Measurements from ENCODE around the gene ZC3H4.
"Not testable (repeated sequence)": the region's sequence is repeated elsewhere in the genome, so short reads cannot be mapped to it uniquely, and the experiment has no call there.

Gene ZC3H4

DNA sequence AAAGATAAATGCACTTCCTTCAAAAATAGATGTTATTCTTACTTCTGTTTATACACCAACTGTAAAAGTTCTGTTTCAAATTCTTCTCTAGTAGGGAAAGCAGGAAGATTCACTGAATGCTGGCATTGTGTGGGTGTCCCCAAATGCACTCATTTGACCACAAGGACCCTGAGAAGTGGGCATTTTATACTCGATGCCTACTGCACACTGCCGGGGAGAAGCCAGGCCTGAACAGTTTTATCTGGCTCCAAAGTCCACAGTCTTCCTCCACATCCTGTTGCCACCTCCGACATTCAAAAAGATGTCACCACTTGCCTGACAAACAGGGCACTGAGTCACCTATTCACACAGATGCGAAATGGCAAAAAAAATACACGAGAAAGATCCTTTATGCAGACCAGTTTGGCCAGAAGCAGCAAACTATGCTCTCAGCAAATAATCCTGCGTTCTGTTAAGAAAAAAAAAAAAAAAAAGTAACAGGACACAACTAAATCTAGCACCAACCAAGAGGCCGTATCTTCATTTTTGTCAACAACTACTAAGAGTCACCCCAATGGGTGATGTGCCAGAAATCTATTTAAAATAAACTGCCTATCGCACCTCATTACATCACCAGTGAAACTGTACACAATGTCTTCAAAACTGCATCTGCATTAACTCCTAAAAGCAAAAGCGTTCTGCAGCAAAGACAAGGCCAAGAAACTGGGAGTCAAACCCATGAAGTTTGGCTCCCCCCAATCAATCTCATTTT, 6.2 kb downstream of the ZC3H4 start:
- FAIRE-seq, result no peak

GRCh38 chr19:47106821-47107201, 6.8 kb downstream of the ZC3H4 start:
- no peak for FAIRE-seq

DNA sequence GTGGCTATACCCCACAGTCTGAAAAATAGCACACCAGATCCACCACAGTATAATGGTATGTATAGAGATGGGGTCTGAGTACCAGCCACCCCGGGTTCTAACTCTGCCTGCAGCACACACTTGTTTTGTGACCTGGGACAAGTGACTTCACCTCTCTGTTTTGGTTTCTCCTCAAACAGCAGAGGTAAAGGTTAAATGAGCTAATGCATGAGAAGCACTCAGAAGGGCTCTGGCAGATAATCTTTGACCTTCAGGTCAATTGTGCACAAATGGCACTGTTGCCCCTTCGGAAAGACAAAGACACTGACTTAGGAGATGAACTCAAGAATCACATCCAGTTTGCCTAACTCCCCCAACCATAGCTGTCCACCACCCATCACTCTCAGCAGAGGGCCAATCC, 7.7 kb downstream of the ZC3H4 start:
- FAIRE-seq, result no peak

DNA sequence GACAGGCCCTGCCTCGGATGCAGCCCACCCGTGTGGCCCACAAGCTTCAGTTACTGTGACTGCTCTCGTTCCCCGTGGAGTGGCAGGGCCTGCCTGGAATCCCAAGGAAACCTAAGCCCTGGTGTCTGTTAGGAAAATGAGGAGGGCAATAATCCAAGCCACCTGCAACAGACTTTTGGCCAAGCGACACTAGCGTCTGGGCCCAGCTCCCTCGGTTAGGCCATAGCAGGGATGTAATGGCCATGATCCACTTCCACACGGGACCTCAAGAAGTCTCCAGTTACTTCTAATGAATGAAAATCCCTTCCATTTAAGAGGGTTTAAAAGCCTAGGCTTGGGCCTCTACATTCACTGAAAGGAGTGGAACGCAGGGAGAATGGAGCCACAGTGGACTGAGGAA, 8.9 kb downstream of the ZC3H4 start:
- no peak for FAIRE-seq

DNA sequence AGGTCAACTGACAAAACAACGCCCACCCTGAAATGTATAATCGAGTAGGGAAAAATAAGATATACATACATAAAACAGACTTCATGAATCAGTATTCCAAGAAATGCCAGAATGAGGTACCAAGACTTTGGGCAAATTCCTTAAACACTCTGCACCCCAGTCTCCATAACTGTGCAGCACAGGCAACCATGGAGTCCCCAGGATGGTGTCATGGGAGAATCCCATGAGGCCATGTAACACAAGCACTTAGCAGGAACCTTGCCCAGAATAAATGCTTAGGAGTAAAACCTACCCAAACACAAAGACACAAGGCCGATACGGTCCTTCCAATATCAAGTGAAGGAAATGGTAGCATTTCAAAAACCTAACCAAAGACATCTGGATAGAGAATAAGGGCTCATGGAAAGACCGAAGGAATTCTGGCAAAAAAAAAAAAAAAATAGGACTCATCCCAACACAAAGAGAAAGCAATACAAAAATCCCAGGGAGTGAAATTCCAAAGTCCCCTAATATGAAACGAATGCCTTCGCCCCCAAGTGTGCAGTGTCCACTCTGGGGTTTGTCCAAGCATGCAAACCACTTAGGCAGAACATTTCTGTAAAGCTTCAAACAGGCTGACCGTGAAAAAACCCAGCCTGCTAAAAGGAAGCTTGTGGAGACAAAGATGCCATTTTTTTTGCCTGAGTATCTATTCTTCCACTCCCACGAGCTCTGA, 11.1 kb downstream of the ZC3H4 start:
- no peak for FAIRE-seq

DNA sequence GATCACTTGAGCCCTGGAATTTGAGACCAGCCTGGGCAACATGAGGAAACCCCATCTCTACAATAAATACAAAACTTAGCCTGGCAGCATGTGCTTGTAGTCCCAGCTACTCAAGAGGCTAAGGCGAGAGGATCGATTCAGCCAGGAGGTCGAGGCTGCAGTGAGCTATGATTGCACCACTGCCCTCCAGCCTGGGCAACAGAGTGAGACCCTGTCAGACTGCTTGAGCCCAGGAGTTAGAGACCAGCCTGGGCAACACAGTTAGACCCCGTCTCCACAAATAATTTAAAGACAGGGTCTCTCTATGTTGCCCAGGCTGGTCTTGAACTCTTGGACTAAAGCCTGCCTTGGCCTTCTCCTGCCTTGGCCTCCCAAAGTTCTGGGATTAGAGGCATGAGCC, 12.5 kb downstream of the ZC3H4 start:
- not testable (repeated sequence) for FAIRE-seq

DNA sequence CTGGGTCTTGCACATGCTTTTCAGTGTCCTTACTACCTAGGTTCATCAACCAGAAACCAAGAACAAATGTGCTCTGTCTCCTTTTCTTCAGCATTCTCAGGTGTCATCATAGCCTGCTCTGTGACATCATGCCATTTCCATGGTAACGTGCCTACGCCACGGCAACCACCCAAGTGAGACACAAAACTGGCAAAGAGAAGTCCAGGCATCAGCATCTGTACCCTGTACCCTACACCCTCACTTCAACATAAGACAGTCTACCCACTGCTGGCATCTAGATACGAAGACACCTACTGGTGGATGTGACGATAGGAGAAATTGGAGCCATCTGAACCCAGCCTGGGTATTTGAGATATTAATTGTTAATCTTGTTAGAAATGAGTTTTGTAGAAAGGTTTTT, 13.3 kb downstream of the ZC3H4 start:
- no peak for FAIRE-seq

DNA sequence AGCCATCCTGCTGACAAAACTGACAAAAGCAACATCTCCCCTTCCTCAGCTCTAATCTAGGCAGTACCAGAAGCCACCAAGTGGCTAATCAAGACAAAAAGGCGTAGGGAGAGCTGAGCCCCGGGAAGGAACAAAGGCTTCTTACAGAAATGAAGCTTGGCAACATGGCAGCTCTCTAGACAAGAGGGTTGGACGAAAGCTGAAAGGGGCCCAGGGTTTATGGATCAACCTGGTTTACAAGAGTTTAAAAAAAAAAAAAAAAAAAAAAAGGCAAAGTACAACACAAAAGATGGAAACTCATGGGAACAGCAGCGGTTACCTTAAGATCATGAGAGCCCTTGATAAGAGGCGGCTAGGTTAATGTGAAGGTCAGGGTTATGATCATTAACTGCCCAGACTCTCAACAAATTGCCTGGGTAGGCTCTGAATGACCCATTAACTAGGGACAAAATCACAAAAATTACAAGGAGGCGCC, 14.0 kb downstream of the ZC3H4 start:
- FAIRE-seq, result no peak

- no peak for FAIRE-seq
These were observed 15.0 kb downstream of the ZC3H4 start for GRCh38 chr19:47098608-47099007.

DNA sequence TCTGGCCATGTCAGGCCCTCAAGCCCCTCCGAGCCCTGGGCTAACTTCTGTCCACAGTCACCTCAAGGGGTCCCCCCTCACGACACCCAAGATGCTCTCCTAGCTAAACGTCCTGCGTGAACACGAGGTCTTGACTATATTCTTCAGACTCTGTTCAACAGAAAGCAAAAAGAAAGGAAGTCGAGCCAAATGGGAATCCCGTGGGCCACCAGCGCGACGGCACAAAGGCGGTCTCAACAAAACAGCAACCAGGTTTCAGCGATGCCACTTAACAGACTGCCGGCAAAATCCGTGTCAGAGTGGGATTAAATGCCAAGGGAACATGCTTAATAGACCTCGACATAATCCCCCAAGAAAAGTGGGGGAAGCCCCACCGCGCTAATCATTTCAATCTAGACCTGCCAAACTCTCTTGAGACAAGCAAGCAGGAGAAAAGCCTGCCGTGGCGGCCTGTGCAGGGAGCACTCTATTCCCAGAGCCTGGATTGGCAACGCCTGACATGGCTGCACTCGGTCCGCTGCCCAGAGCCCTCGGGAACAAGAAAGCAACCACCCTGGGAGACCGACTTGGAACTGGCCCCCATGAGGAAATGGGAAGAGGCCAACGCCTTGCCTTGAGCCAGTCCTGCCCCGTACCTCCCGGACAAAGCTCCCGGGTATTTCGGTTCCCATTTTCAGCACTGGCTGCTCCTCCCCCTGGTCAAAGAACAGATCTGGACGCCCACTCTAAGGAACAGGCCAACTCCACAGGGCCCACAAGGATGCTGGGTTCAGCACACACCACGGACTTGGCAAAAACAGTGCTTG, 16.0 kb downstream of the ZC3H4 start:
- FAIRE-seq, result no peak

GRCh38 chr19:47096721-47097120, 16.9 kb downstream of the ZC3H4 start:
- no peak for FAIRE-seq

DNA sequence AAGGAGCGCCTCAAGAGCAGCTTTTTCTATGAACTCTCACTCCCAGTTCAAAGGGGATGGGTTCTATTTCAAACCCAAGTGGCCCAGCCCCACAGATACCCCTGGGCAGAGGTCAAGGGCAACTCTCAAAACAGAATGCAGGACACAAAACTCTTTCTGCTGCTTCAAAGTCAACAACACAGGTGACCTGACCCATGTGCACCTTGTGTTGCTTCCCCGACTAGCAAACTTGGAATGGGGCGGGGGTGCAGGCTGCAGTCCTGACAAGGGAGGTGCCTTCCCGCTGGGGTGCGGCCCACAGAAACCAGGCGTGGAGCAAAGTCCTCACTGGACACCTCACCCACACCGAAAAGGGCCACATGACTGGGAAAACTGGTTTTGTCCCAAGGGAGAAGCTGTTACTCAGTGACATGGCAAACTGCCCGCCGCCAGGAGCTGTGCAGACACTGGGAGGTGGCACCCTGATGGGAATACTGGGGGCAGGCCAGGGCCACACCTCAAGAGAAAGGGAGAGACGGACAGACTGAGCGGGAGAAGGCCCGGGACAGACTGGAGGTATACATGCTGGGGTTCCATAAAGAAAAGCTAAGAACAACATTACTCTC, 17.4 kb downstream of the ZC3H4 start:
- no peak for FAIRE-seq

- no peak for FAIRE-seq
These were observed 18.0 kb downstream of the ZC3H4 start for GRCh38 chr19:47095476-47096099.

DNA sequence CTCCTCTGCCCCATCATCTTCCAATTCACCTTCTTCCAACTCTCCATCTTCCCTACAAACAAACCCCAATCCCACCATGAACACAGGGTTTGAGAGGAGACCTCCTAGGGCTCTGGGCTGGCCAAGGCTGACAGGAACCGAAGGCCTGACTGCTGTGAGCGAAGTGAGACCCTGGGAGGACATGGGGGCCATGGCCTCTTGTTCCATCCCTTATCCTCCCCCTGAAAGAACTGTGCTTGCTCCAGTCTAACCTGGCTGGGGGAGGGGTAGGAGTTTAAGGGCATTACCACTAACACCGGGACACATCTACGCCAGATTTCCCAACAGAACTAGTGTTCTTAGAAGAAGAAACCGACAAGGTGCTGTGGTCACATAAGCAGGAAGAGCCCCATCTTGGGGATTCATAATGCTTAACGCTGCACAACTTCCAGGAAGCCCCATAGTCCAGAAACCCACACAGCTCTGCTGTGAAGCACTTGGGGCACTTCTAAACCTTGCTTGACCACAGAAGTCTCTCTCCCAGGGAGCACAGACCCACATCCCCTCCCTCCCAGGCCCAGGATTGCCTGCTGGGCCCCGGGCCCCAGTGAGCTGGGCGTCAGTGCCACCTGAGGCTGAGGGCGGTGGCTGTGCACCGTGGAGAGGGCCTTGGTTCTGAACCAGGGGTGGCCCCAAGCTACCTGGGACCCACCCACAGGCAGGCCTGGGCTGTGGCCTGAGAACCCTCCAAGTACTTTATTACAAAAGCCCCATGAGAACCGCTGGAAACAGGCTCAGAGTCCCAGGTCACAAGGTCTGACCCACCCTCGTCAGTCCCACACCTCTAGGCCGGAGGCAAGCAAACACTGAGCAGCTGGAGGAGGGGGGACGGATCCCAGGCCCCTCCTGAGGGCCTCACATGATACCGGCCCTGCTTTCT, 18.8 kb downstream of the ZC3H4 start:
- FAIRE-seq, result no peak

DNA sequence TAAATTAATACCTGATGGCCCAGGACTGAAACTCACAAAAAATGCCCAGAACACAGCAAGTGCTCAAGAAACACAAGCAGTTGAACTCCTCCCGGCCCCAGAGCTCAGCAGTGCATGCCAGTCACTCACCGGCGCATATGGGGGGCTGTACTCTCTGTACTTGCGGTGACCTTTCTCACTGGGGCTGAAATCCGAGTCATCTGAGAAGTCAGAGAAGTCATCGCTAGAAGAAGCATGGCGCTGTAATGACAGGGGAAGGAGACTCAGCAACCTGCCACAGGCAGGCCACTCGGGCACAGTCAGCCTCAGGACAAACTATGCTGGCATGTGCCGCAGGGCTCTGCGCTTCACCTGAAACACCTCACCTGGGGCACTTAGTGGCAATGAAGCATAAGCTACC, 19.7 kb downstream of the ZC3H4 start:
- no peak for FAIRE-seq

DNA sequence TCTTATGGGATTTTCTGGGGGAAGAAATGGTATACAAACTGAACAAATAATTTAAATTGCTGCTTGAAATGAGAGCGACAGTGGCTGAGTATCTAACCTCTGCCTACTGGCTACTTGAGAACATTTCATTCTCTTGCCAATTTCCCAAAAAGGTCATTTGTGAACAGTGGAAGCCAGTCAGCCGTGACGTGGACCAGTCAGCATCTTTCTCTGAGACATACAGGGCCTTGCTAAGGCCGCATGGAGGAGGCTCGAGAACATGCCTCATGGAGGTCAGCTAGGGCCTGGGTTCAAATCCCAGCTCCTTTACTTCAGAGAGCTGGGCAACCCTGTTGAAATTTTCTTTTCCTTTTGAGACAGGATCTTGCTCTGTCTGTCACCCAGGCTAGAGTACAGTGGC, 20.3 kb downstream of the ZC3H4 start:
- FAIRE-seq, result no peak

DNA sequence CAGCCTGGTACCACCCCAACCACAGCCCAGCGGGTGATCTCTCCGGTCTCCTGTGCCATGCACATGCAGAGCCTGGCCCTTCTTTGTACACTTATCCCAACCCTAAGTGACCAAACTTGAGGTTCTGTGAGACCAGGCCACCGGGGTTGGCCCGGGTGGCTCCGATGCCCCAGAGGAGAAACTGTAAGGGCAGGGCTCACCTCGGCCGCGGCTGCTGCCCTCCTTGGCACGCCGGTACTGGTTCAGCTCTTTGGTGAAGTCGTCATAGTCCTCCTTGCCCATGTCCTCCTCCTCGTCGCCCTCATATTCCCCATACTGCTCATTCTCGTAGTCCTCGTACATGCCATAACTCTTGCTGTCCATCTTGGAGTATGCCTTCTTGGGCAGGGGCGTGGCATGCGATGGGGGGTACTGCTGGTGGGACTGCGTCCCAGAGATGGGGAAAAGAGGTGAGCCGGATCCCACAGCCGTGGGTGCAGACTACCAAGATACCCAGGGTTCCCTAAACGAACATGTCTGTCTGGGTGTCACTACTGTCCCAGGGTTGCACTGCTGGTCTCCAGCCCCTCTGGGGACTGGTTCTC, 23.7 kb downstream of the ZC3H4 start:
- no peak for FAIRE-seq

GRCh38 chr19:47086280-47086679, 27.3 kb downstream of the ZC3H4 start:
- no peak for FAIRE-seq

DNA sequence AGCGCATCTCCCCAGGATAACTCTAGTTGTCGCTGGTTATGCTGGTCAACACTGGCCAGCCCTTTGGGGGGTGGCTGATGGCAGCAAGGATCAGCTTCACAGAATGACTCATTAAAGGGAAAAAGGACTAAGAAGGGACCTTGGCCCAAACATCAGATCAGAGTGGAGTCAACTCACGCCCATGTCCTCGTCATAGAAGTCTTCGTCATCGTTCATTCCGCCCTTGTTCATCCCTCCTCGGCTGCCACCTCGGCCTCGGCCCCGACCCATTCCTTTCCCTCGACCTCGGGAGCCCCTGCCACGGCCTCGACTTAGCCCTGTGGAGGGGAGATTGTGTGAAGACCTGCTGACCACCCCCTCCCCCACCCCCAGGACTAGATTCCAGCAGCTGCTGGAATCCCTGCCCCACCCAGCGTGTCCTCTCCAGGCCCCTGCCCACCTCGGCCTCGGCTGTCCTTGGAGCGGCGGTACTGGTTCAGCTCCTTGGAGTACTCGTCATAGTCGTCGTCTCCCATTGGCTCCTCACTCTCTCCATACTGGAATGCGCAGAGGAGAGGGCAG, 28.6 kb downstream of the ZC3H4 start:
- no peak for FAIRE-seq

GRCh38 chr19:47082493-47082892, 31.1 kb downstream of the ZC3H4 start:
- FAIRE-seq, result no peak

- no peak for FAIRE-seq
These were observed 32.5 kb downstream of the ZC3H4 start for GRCh38 chr19:47081095-47081494.
